Posterior vena cava (tissue), 2 donors: Measurements from ENCODE around the gene GAPDHS. TPM values are rescaled to one million over a fixed set of nuclear protein-coding genes. Genes with fewer than 3 reads are reported as not detected.

Experiments
- DNase-seq: peaks from one replicate; pipeline ENCODE4 v3.0.0-alpha.2; 2020; ENCODE audit warnings: low spot score
- intact Hi-C, 2 donors: fragments of 100-400 bp; cut with DNase I; formaldehyde crosslinking; loops; one replicate each; pipeline versions ENCODE4 v1.14.1 to v1.14.2; 2022 to 2023
- total RNA-seq, 2 donors: library from RNA; stranded (reverse); fragmentation: NEBNext Ultra II Directional; extraction: Animal tissue kit (Norgen Biotek cat#: 25700); gene quantifications; one replicate each; pipeline ENCODE4 v1.2.1, GENCODE V29; 2021
- donor health status: DM: yes; HTN: yes; CAD: no.
- donor health status: DM: yes; HTN: yes; CAD: no.

GAPDHS gene
- total RNA-seq, 2 donors from 2014 or later = not detected

DNA sequence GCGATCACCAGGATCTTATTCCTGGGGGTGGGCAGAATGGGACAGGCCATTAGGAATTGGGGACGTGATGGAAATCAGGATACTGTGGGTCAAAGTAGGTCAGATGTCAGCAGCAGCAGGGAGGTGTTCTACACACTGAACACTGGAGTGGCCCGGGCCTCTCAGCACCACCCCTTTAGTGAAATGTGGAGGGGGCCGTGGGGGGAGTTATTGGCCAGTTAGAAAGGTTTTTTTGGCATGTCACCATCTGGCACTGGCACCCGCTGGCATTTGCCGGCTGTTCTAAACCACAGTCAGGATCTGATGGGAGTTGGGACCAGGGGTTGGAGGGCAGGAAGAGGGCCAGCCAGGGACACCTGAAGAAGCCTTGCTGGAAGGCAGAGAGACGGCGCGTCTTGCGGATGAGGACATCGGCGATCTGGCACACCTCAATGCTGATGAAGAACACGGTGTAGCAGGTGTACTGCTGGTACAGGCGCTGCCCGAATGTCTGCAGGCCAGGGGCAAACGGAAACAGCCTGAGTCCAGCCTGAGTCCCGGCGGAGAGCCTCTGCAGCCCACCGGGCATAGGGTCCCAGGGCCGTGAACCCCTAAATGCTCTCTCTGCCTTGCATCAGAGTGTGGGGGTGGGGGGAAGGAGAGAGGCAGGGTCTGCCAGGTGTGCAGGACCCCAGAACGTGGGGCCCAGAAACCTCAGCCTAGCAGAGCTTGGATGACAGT, 18.0 kb downstream of the GAPDHS start:
- intact Hi-C loops = no loop called here
- DNase-seq = no peak

DNA sequence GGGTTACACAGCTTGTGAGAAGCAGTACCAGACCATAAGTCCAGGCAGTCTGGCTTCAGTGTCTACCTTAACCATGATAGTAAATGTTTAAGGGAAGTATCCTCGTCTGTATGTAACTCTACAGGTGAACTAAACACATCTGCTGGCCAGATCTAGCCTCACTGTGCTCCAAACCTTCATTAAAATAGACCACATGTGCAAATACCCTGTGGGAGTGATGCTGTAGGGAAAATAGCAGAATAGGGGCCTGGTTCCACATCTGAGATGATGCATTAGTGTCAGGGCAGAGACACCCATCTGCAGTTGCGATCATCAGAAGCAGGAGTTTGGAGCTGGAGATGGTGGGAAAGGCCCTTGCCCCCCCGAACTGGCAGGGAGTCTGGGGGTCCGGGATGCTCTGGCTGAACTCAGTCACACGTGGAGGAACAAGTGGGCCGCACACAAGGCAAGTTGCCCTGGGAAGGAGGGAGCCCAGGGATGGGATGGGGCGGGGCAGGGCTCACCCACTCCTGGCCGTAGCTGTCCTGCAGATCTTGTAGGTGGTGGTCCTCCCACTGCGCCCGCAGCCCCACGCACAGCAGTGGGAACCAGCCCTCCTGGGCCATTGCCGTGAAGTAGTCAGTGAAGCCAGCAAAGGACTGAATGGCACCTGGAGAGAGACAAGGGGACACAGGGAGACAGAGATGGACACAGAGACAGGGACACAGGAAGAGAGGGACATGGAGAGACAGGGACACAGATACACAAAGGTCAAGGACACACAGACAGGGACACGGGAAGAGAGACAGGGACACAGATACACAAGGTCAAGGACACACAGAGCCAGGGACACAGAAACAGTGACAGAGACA, 19.5 kb downstream of the GAPDHS start:
- intact Hi-C loops = no loop called here
- no peak for DNase-seq

DNA sequence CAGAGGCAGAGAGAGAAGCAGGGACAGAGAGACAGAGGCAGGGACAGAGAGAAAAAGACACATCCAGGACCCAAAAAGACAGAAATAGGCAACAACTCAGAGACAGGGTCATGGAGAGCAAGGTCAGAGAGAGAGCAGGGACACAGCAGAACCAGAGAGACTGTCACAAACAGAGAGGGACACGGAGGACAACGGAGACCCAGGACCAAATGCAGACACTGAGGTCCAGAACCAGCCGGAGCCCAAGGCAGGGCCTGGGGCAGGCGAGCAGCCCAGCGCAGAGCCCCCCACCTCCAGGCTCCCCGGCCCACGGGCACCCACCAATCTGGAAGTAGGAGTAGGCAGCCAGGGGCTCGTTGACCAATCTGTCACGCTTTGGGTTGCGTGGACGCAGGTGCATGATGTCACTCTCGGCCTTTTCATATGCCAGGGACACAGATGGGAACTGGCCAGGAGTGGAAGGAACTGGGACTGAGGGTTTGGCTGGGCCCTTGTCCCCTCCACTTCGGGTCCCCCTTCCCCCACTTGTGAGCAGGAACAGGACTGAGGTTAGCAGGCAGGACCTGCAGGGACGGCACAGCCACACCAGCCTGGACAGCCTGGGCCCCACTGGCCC, 20.2 kb downstream of the GAPDHS start:
- DNase-seq = no peak

DNA sequence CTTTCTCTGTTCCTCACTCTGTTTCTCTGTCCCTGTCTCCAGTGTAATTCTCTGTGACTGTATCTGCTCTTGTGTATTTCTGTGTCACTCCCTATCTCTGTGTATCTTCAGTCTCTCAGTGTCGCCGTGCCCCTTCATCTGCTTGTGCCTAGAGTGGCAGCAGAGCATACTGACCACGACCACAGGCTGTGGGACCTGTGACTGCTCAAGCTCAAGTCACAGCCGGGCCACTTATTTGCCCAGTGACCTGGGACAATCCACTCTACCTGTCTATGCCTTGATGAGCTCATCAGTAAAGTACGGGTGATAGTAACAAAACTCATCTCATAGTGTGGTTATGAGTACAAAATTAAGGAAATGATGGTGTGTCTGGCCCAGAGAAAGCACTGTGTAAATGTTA, 20.8 kb downstream of the GAPDHS start:
- no peak for DNase-seq
- intact Hi-C loops = no loop called here

More for the DNA sequence above, 20.2 kb downstream of the GAPDHS start:
- intact Hi-C loops = no loop called here

DNA sequence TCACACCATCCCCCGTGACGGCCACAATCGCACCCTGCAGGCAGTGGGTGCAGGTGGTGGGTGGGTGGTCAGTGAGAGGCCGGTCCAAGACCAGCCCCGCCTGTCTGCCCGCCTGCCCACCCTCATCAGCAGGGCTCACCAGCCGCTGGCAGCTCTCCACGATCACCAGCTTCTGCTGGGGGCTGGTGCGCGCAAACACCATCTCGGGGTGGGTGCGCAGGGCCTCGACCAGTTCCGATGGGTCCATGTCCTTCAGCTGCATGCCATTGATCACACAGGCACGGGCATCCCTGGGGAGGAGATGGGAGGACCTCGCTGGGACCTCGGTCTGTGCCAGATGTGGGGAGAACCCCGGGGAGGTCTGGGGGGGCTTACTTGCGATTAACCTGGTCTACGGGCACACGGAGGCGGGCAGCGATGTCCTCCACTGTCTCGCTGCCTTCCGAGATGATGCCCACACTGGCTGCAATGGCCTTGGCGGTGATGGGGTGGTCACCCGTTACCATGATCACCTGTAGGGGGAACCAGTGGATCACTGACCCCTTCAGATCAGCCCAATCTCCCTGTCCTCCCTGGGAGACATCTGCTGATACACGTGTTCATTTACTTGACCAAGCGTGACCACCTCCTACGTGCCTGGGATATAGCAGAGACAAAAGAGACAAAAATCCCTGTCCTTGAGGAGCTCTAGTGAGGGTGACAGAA, 22.2 kb downstream of the GAPDHS start:
- DNase-seq = no peak
- intact Hi-C loops = loop anchor here in 1 of 2 donors (5.0 kb wide), 1 partner anchor 122 kb away; no protein-coding TSS in a partner anchor

DNA sequence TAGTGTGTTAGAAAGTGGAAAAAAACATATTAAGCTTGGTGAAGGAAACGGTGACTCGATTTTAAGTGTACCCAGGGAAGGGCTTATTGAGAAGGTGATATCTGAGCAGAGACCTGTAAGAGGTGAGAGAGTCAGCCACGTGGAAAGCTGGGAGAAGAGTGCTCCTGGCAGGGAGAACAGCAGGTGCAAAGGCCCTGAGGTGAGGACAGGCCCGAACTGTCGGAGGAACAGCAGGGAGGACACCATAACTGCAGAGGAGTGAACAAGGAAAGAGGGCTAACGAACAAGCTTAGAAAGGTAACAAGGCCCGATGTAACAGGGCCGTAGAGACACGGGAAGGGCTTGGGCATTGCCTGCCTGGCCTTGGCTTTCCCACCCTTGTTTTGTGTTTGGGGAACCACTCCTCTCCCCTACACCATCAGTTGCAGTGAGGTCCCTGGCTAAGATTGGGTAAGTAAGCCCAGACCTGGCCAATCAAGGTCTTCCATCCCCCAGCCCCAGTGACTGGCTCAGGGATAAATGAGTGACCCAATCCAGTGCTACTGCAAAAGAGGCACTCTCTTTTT, 22.9 kb downstream of the GAPDHS start:
- intact Hi-C loops = loop anchor here in 1 of 2 donors (5.0 kb wide), 1 partner anchor 121 kb away; no protein-coding TSS in a partner anchor
- no peak for DNase-seq

DNA sequence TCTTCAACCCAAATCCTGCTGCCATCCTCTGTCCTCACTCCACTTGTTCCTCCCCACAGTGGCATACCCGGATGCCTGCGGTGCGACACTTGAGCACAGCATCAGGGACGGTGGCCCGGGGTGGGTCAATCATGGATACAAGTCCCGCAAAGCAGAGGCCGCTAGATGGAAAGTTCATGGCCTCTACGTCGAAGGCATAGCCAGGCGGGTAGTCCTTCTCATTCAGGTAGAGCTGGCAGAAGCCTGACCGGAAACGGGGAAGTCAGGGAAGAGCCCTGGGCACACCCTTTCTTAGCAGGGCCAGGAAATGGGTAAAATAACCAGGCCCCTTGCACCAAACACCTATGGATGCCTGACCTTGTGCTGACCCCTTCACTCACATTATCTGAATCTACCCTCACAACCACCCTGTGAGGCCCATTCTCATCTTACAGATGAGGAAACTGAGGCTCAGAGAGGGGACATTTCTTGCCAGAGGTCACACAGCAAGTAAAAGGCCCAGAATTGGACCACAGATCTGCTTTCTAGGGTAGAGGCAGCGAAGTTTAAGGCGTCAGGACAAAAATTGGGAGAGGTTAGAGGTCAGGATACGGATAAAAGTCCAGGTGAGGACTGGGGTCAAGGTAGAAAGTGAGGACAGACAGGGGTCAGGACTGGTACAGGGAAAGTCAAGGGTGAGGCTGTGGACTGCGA, 23.7 kb downstream of the GAPDHS start:
- peak; percentile 56 for DNase-seq
- intact Hi-C loops = loop anchor here in 1 of 2 donors (5.0 kb wide), 1 partner anchor 120 kb away; no protein-coding TSS in a partner anchor

DNA sequence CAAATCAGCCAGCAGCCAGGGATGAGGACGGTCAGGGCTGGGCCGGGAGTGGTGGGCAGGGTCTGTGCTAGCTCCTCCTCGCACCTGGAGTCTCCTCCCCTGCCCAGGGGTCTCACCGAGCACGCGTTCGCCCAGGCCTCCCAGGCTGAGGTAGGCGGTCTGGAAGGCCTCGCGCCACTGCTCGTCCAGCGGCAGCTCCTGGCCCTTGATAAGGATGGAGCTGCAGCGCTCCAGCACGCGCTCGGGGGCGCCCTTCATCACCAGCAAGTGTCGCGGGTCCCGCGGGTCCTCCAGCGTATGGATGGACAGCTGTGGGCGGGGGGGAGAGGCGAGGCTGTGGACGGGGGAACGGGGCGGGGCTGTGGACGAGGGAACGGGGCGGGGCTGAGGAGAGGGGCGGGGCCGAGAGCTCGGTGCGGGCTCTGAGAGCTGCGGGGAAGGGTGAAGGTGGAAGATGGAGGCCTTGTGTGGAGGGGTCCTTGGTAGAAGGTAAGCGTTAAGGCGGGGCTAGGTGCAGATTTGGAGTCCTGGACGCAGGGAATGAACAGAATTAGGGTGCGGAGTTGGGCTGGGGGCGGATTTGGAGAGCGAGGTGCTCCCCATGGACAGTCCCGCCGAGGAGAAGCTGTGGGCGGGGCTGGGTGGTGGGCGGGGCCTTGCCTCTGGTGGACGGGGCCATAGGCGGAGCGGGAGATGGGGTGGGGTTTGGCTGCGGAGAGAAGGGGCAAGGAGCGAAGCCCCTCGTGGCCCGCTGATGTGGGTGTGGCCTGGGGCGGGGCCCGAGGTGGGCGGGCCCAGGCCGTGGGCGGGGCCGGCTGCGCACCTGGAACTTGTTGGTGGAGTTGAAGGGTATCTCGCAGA, 24.5 kb downstream of the GAPDHS start:
- intact Hi-C loops = loop anchor here in 1 of 2 donors (5.0 kb wide), 1 partner anchor 120 kb away; no protein-coding TSS in a partner anchor
- peak; percentile 76 for DNase-seq

DNA sequence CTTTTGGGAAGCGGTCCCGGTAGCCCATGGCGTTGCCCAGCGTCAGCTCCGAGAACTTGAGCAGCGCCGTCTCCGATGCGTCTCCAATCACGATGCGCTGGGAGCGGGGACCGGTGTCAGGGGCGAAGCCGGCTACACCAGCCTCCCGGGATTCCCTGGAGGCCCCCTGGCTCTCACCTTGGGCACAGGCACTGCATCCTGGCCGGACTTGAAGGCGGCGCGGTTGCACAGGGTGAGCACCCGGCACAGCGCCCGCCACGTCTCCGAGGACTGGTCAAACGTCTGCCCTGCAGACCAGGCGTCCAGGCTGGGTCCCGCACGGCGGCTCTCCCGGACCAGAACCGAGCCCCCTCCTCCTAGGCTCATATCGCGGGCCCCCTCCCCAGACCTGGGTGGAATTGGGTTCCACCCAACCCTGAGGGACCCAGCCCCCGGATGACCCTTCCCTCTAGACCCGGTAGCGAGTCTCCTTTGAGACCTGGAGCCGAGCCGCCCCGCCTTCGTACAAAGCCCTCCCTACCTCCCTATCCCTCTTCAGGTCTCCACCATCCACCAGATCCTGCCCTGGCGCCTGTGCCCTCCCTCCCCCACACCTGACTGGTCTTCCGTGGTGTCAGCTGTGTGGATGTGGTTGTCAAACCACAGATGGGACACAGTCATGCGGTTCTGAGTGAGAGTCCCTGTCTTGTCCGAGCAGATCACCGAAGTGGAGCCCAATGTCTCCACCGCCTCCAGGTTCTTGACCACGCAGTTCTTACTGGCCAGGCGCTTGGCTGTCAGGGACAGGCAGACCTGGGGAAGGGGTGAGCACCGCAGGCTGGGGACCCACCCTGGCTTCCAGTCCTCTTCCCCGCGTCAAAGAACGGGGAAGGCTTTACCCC, 25.4 kb downstream of the GAPDHS start:
- intact Hi-C loops = loop anchor here in 1 of 2 donors (5.0 kb wide), 1 partner anchor 119 kb away; no protein-coding TSS in a partner anchor
- DNase-seq = no peak

DNA sequence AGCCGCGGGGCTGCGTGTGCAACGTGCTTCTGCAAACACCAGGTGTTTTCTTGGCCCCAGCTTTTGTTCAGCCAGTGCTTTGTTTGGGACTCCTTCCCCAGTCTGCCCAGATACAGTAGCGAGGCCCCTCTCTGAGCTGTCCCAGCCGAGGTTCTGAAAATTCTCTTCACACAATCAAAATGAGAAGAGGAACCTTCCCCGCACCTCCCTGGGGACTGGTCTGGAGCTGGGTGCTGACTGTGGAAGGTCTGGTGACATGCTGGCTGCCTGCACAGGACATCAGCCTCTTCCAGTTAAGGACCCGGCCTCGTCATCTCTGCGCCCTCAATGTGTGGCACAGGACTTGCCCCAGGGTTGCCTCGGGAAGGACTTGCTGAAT, 26.0 kb downstream of the GAPDHS start:
- no peak for DNase-seq
- intact Hi-C loops = loop anchor here in 1 of 2 donors (5.0 kb wide), 1 partner anchor 118 kb away; no protein-coding TSS in a partner anchor

DNA sequence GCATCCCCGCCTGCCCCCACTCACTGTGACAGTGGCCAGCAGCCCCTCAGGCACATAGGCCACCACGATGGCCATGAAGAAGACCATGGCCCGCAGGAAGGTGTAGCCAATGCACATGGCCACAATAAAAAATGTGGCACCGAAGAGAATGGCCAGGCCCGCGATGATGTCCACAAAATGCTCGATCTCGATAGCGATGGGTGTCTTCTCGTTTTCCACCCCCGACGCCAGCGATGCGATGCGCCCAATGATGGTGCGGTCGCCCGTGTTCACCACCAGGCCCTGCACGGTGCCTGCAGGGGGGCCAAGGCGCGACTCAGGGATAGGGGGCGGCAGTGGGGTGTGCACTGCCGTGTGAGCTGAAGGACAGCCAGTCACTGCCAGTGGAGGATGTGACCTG, 26.5 kb downstream of the GAPDHS start:
- intact Hi-C loops = loop anchor here in 1 of 2 donors (5.0 kb wide), 1 partner anchor 118 kb away; no protein-coding TSS in a partner anchor
- no peak for DNase-seq

DNA sequence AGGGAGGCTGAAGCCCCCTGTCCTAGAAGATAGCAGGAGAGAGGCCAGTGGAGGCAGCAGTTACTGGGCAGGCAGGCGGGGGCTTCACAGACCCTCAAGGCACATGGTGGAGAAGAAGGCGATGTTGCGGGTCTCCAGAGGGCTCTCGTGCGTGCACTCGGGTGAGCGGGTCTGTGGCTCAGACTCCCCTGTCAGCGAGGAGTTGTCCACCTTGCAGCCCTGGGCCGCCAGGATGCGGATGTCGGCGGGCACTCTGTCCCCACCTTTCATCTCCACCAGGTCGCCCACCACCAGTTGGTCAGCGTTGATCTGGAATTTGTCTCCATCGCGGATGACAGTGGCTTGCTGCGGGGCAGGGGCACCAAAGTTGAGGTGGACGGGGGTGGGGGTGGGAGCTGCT, 27.0 kb downstream of the GAPDHS start:
- peak; percentile 28 for DNase-seq
- intact Hi-C loops = no loop called here

DNA sequence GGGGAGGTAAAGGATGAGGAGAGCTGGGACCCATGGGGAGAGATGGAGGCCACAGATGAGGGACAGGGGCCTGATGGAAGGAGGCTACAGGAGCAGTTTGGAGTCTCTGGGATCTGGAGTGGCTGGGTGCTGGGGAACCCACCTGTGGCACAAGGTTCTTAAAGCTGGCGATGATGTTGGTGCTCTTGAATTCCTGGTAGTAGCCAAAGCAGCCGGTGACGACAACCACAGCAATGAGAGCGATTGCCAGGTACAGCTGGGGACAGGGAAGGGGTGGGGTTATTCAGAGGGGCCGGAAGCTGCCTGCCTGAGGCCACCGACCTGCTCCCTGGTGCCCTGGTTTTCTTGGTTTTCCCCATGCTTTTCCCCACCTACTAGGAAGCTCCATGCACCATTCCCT, 27.4 kb downstream of the GAPDHS start:
- DNase-seq = peak; percentile 15
- intact Hi-C loops = no loop called here

DNA sequence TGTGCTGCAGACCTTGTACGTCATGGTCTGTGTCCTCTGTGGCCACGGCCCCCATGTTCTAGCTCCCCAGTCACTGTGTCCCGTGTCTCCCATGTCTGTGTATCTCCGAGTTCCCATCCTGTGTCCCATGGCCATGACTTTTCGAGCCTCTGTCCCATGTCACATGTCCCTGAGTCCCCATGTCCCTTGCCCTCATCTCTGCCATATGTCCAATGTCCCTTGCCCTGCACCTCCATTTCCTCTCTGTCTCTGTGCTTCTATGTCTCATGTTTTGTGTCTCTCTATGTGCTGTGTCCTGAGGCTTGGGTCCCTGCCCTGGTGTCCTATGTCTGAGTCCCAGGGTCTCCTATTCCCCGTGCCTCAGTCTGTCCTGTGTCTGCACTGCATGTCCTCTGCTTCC, 28.2 kb downstream of the GAPDHS start:
- intact Hi-C loops = no loop called here
- DNase-seq = no peak

DNA sequence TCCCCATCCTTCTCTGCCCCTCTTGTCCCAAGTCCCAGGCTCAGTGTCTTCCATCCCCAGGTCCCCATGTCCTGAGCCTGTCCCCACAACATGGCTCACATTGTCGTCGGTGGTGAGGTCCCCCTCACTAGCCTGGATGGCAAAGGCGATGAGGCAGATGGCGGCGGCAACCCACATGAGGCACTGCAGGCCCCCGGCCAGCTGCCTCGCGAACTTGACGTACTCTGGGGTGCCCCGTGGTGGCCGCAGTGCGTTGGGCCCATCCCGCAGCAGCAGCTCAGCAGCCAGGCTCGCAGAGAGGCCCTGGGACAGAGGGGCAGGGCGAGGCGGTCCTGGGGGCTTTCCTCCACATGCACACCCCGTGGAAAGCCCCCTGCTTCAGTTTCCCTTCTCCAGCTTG, 29.1 kb downstream of the GAPDHS start:
- intact Hi-C loops = no loop called here
- no peak for DNase-seq

DNA sequence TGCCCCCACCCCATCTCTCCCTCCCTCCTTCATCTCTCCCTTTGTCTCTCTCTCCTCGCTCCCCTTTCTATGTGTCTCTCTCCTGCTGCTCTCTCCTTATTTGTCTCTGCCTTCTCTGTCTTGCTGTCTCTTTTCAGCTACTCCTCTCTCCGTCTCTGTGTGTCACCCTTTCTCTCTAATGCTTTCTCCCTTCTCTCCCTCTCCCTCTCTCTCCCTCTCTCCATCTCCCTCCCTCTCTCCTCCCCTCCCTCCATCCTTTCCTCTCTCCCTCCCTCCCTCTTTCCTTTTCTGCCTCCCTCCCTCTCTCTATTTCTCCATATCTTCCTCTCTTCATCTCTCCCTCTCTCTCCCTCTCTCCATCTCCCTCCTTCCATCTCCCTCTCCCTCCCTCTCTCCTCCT, 29.5 kb downstream of the GAPDHS start:
- no peak for DNase-seq
- intact Hi-C loops = no loop called here
